ENCODE measurements around the gene DFFA.
A peak's percentile ranks its signal among the peaks of the same experiment; 100 is the strongest.
"Not testable (repeated sequence)": the region's sequence is repeated elsewhere in the genome, so short reads cannot be mapped to it uniquely, and the experiment has no call there.

DFFA gene

GRCh38 chr1:10504249-10504648 lies 31.9 kb upstream of the DFFA start:
- no peak for DNase-seq

GRCh38 chr1:10502206-10502605 lies 29.9 kb upstream of the DFFA start:
- no peak for DNase-seq

GRCh38 chr1:10498231-10498630 lies 25.9 kb upstream of the DFFA start:
- peak; percentile 21 for DNase-seq

- no peak for DNase-seq
These were observed 24.8 kb upstream of the DFFA start for GRCh38 chr1:10497109-10497508.

- DNase-seq = peak; percentile 39
These were observed 23.6 kb upstream of the DFFA start for GRCh38 chr1:10495952-10496351.

- no peak for DNase-seq
These were observed 23.1 kb upstream of the DFFA start for GRCh38 chr1:10495475-10495817.

GRCh38 chr1:10494754-10495474 lies 22.6 kb upstream of the DFFA start:
- peak; percentile 82 for DNase-seq

- no peak for DNase-seq
These were observed 22.1 kb upstream of the DFFA start for GRCh38 chr1:10494418-10494753.

GRCh38 chr1:10490286-10490970 lies 18.1 kb upstream of the DFFA start:
- no peak for DNase-seq

GRCh38 chr1:10489291-10490055 lies 17.1 kb upstream of the DFFA start:
- no peak for DNase-seq

GRCh38 chr1:10484521-10484920 lies 12.2 kb upstream of the DFFA start:
- DNase-seq = no peak

- no peak for DNase-seq
These were observed 8.3 kb upstream of the DFFA start for GRCh38 chr1:10480614-10481013.

GRCh38 chr1:10479296-10479695 lies 7.0 kb upstream of the DFFA start:
- DNase-seq = no peak

GRCh38 chr1:10475510-10475909 lies 3.2 kb upstream of the DFFA start:
- DNase-seq = no peak

- peak; percentile 89 for DNase-seq
These were observed 2.5 kb upstream of the DFFA start, which contains the start of gene PEX14 for GRCh38 chr1:10474613-10475507. Gene PEX14, plus strand, starts transcription at chr1:10474950. Its CDS starts 17 bp downstream, at chr1:10474967.

GRCh38 chr1:10474309-10474612 lies 1.9 kb upstream of the DFFA start:
- DNase-seq = not testable (repeated sequence)

GRCh38 chr1:10473145-10473765 lies 926 bp upstream of the DFFA start:
- DNase-seq = no peak

GRCh38 chr1:10471411-10472219 lies 714 bp downstream of the DFFA start:
- DNase-seq = no peak

- DNase-seq = no peak
These were observed 2.3 kb downstream of the DFFA start for GRCh38 chr1:10470043-10470442.

GRCh38 chr1:10467078-10467477 lies 5.3 kb downstream of the DFFA start:
- no peak for DNase-seq

GRCh38 chr1:10459184-10459583 lies 13.1 kb downstream of the DFFA start:
- DNase-seq = no peak

GRCh38 chr1:10457875-10458274 lies 14.5 kb downstream of the DFFA start:
- no peak for DNase-seq
